NOMO-1 treated with dmso at 0.1 percent for 144 hours (cell line): ENCODE data around the gene ARL13B.
"Not testable (repeated sequence)": the region's sequence is repeated elsewhere in the genome, so short reads cannot be mapped to it uniquely, and the experiment has no call there.

Experiments used
- DNase-seq: peaks from one replicate; lab custom pipeline; 2025; ENCODE audit not compliant: unreplicated experiment; lab: John Stamatoyannopoulos, UW

ARL13B gene

GRCh38 chr3:94061297-94061696 is 81.3 kb downstream of the ARL13B start:
- no peak for DNase-seq

- DNase-seq: peak; percentile 85
Observed at GRCh38 chr3:94062513-94063404, 82.8 kb downstream of the ARL13B start, which contains the start of the genes DHFR2 and NSUN3. TSS of gene DHFR2 (minus strand) at chr3:94062916. CDS start at chr3:94061511, 1,405 bp downstream. TSS of gene NSUN3 (plus strand) at chr3:94063061. CDS start at chr3:94063127, 66 bp downstream.

- no peak for DNase-seq
Observed at GRCh38 chr3:94063496-94064119, 83.7 kb downstream of the ARL13B start.

DNA sequence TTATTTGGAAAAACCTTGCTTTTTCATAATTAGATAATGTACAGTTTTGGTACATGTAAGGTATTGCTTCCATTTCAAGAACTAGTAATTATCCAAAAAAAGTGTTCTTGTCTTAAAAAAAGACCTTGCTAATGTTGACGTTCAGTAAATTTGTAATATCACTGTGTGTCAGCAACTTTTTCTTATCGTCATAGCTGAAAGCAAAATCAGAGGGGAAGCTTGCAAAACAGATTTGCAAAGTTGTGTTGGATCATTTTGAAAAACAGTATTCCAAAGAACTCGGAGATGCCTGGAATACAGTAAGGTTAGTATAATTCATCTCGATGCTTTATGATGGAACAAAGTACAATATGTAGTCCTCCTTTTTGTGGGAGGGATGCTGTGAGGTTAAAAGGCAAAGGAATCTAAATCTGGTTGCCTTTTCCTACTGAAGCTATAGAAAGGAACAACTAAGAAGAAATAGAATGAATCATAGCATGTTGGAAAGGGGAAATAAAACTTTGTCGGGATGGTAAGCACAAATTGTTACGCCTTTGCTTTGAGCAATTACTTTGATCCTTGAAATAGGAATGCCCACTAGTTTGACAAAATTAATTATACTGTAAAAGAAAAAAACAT is 84.4 kb downstream of the ARL13B start:
- DNase-seq: no peak

- DNase-seq: no peak
Observed at GRCh38 chr3:94065122-94065521, 85.2 kb downstream of the ARL13B start.

- no peak for DNase-seq
Observed at GRCh38 chr3:94065819-94066480, 86.0 kb downstream of the ARL13B start.

DNA sequence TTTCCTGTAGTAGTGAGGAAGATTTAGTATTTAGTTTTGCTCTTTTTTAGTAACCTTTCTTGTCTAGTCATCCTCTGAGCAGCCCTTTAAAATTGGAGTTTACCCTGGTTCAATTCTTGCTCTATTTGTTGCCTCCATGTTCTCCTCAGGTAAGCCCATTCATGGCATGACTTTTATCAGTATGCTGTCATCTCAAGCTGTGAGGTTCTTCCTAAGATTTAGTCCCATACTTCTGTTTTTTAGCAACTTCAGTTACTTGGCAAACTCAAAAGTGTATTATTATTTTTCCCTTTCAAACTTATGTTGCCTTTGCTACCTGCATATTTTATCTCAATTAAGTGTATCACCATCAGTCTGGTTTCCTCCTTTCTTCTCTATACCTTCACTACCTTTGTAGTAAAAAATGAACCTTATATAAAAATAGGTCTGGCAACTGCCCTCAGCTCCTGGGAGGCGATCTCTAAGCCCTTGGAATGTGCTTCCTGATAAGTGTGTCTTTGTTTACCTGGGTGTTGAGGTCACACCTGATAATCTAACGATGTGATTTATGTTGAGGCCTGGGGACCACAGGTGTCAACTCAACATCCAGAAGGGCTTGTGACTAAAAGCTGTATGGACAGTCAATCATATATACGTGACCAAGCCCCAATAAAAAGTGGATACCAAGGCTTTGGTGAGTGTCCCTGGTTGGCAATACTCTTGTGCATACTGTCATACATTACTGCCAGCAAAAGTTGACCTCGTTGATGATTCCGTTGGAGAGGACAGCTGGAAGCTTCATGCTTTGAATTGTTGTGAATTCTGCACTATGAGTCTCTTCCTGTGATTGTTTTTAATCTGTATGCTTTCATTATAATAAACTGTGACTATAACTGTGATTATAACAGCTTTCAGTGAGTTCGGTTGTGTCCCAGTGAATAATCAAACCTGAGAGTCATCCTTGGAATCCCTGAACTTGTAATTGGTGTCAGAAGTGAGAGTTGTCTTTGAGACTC is 86.8 kb downstream of the ARL13B start:
- no peak for DNase-seq

GRCh38 chr3:94069194-94069813 is 89.3 kb downstream of the ARL13B start:
- DNase-seq: no peak

DNA sequence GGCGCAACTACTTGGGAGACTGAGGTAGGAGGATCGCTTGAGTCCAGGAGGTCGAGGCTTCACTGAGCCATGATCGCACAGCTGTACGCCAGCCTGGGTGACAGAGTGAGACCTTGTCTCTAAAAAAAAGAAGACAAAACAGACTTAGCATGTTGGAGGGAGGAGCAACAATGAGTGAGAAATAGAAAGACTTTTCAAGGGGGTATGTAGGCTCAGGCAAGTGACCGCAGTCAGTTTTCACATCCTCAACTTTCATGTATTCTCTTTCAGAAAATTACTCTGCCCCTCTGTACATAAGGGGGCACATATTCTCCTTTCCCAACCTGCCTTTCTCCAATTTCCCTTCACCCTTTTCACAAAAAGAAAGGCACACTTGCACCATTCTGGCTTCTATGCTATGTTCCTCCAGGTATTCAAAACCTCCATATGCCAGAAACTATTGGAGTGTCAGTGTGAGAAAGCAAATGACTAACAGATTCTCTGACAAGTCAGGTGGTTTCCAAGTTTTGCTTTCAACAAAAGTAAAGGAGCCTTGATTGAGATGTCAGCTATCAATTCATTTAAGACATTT is 90.5 kb downstream of the ARL13B start:
- DNase-seq: no peak

DNA sequence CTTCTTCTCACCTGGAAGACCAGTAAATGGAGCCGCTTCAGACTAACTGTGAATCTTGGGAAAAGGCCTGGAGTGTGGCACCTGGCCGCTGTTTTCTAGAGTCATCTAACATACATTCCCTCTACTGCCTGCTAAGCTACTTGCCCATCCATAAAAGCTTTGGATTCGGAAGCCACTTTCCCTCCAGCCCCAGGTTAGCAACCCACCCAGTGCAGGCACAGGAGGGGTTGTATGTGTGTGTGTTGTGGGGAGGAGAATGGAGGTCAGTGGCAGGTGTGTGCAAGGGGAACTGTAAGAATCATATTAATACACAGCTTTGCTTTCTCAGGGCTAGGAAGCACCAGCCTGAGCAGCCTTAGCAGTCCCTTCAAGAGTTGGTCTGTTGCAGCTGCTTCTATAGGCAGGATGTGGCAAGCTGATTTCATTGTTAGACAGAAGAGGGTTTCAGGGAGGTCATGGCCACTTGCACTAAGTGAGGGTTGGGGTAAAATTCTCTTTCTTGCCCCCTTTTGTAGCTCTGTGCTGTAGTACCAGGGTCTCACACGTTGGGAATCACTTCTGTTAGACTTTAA is 91.8 kb downstream of the ARL13B start:
- no peak for DNase-seq

GRCh38 chr3:94076055-94076454 is 96.1 kb downstream of the ARL13B start:
- no peak for DNase-seq

DNA sequence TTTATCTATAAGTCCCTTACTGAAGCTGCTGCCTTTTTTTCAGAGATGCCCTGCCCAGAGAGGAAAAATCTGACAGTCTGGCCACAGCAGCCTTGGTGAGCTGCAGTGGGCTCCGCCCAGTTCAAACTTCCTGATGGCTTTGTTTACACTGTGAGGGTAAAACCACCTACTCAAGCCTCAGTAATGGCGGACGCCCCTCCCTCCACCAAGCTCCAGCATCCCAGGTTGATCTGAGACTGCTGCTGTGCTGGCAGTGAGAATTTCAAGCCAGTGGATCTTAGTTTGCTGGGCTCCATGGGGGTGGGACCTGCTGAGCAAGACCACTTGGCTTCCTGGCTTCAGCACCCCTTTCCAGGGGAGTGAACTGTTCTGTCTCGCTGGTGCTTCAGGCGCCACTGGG is 100.6 kb downstream of the ARL13B start:
- DNase-seq: not testable (repeated sequence)

DNA sequence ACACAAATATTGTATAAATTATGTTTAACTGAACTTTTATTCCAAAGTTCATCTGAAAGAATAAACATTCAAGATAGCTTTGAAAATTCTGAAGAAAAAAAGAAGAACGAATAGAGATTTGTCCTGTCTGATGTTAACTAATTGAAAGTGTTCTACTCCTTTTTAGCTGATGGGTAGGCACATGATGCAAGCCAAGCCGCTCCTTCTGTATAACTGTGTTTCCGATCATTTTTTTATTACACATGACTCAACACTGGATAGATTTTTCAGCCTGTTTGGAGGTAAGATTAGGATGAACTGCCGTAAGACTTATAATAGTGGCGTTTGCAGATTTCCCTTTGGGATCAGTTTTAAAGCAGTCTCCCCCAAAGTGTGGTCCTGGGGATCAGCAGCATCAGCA is 101.9 kb downstream of the ARL13B start:
- no peak for DNase-seq

DNA sequence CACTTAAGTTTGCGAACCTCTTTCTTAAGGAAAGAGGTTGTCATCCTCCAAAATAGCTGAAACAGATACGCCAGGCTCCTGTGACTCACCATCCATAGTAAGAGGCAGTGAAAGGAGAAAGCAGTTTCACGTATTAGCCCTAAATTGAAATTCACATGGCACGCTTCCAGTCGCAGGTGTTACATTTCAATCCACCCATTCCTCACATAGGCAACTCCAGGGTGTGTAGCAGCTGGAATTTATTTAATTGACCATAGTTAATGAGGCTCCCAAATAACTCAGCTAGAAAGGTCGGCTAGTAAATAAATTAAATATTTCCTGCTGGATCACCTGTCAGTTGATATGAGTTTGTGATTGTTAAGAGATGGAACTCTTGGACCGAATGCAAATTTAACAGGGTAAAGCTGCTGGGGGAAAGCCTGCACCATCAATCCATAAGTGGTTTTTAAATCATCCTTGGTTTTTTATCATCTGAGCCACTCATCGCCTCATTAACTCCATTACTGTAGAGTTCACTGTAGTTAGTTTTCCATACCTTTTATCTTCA is 102.5 kb downstream of the ARL13B start:
- no peak for DNase-seq

DNA sequence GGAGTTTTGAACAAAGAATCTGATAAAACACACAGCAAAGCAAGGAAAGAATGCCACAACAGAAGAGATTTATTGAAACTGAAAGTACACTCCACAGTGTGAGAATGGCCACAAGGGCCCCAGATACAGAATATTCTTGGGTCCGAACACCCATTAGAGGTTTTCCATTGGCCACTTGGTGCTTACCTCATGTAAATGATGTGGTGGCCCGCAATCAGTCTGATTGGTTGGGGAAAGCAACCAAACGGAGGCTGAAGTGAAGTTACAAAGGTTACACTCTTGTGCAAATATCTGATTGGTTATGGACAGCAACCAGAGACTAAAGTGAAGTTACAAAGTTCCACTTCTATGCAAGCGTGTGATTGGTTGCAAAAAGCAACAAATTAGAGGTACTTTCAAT is 103.3 kb downstream of the ARL13B start:
- no peak for DNase-seq

DNA sequence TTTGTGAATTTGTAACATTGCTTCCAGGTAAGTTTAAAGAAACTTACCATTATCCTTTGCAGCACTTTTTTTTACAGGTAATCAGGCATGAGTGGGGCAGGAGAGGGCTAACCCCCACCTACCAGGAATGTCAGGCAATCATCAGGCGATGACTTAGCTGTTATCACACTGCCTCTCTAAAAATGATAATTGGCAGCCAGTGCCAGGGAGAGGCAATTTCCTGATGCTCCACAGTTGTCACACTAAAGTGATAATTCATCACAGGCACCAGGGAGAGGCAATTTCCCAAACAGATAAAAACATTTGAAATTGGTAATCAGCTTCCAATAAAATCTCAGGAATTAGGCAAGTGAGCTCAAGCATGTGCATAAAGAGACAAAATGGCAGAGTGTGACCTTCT is 109.2 kb downstream of the ARL13B start:
- DNase-seq: no peak

- DNase-seq: no peak
Observed at GRCh38 chr3:94092086-94092485, 112.1 kb downstream of the ARL13B start.

GRCh38 chr3:94093151-94093550 is 113.2 kb downstream of the ARL13B start:
- no peak for DNase-seq

- no peak for DNase-seq
Observed at GRCh38 chr3:94095111-94095510, 115.2 kb downstream of the ARL13B start.
